ENCODE data around the gene TBC1D25. TPM values are rescaled to one million over a fixed set of nuclear protein-coding genes. Genes with fewer than 3 reads are reported as not detected.
A peak's percentile ranks its signal among the peaks of the same experiment; 100 is the strongest.

The TBC1D25 gene, protein sequence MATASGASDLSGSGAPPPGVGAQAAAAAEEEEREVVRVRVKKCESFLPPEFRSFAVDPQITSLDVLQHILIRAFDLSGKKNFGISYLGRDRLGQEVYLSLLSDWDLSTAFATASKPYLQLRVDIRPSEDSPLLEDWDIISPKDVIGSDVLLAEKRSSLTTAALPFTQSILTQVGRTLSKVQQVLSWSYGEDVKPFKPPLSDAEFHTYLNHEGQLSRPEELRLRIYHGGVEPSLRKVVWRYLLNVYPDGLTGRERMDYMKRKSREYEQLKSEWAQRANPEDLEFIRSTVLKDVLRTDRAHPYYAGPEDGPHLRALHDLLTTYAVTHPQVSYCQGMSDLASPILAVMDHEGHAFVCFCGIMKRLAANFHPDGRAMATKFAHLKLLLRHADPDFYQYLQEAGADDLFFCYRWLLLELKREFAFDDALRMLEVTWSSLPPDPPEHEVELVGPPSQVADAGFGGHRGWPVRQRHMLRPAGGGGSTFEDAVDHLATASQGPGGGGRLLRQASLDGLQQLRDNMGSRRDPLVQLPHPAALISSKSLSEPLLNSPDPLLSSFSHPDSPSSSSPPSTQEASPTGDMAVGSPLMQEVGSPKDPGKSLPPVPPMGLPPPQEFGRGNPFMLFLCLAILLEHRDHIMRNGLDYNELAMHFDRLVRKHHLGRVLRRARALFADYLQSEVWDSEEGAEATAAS
- 10 to 100 TPM in 2 of 8 experiments, 1 to 10 TPM in 6; 4.7 to 11.1 (median 8.3) TPM for total RNA-seq

DNA sequence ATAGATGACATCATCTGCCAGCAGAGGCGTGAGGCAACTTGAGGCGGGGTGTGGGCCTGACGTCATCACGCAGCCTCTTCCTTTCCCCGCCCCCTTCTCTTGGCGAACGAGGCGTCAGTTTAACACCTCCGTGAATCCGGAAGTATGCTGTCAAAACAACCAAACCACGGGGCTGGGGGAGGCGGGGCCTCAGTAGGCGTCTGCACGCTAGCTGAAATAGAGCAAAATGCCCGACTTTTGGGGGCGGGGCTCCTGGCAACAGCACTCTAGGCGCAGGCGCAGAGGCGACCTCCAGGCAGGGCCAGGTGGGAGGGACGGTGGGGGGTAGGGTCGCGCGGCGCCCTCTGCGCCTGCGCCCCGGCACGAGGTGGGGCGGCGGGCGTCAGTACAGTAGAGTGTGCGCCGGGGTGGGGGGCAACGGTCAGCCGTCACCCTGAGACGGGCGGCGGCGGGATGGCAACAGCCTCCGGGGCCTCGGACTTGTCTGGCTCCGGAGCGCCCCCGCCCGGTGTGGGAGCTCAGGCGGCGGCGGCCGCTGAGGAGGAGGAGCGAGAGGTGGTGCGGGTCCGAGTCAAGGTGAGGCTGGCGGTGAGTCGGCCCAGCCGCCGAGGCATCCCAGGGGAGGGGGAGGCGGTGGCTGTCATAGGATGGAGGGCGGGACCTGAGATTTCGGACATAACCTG lies at the start of gene TBC1D25:
Gene TBC1D25 (plus strand): TSS at position 370 of the 683 bp plus-strand sequence. CDS start 84 bp downstream, at position 454.
- 0 to 40% methylated on average over 1 to 2 of the region's 59 CpGs; no CpG with 5 or more reads in 8 of the 10 experiments for WGBS, 10 experiments
- H3K27ac ChIP-seq: peak within 1 kb of the TSS; percentile 86 to 88
- in situ Hi-C loops (cut with MboI; ENCODE audit: low pct_unique_long_range_greater_than_20kb in 2 of 9, low sequenced_read_pairs in 9 of 9, unreplicated experiment in 9 of 9): no loop called here
- H3K4me3 ChIP-seq: peak within 1 kb of the TSS; percentile 49 to 54 (median 52)
- ATAC-seq (replicated peaks in 6 of 8): peak; percentile 85 to 93 (median 90)
- H3K4me1 ChIP-seq (replicated peaks in 1 of 2): peaks cover 3 to 8% of the 10 kb centered on the region in 2 donors

DNA sequence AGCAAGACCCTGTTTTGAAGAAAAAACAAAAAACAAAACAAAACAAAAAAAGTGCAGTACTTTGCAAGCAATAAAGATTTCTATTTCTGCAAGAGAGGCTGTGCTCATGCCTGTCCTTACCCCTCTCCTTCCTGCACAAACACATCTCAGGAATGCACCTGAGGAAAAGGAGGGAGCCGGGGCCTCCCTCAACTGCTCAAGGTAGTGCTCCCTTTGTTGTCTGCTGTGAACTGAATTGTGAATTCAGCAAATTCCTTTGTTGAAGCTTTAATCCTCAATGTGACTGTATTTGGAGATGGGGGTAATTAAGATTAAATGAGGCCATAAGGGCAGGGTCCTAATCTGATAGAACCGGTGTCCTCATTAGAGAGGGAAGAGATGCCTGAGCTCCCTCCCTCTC lies 49.6 kb upstream of the TBC1D25 start:
- WGBS, 10 experiments: 69% methylated on average over 2 of the region's 2 CpGs; no CpG with 5 or more reads in 9 of the 10 experiments
- in situ Hi-C loops (cut with MboI; ENCODE audit: low pct_unique_long_range_greater_than_20kb in 2 of 9, low sequenced_read_pairs in 9 of 9, unreplicated experiment in 9 of 9): loop anchor here in 1 of 9 experiments (25.0 kb wide), 1 partner anchor 403 kb away; no protein-coding TSS in a partner anchor
- no peak overlapping the region for H3K27ac ChIP-seq
- no peak for ATAC-seq (replicated peaks in 6 of 8)
- H3K4me1 ChIP-seq (replicated peaks in 1 of 2): no peaks in the 10 kb centered on the region
- H3K4me3 ChIP-seq: no peak overlapping the region

DNA sequence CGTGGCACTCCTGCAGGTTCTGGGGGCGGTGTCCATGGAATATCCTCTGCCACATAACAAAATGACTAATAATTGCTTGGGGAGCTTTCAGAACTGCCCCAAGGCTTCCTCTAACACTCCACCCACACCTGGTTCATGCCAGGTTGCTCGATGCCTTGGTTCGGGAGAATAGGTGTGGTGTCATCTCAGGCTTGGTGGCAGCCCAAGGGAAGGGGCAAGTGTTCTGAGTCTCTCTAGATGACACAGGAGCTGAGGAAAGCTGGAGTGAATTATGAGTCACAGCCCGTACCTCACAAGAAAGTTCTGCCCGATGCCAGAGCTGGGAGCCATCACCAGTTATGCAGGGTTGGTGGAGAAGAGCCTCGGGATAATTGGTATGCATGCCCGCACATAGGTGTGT lies 48.9 kb upstream of the TBC1D25 start:
- in situ Hi-C loops (cut with MboI; ENCODE audit: low pct_unique_long_range_greater_than_20kb in 2 of 9, low sequenced_read_pairs in 9 of 9, unreplicated experiment in 9 of 9): loop anchor here in 1 of 9 experiments (25.0 kb wide), 1 partner anchor 403 kb away; no protein-coding TSS in a partner anchor
- 33 to 70% (median 53%) methylated on average over 1 to 3 of the region's 8 CpGs; no CpG with 5 or more reads in 7 of the 10 experiments for WGBS, 10 experiments
- Histone ChIP-seq H3K4me3 (no peak overlapping the region), H3K4me1 (replicated peaks in 1 of 2) (no peaks in the 10 kb centered on the region), H3K27ac (no peak overlapping the region)
- no peak for ATAC-seq (replicated peaks in 6 of 8)

DNA sequence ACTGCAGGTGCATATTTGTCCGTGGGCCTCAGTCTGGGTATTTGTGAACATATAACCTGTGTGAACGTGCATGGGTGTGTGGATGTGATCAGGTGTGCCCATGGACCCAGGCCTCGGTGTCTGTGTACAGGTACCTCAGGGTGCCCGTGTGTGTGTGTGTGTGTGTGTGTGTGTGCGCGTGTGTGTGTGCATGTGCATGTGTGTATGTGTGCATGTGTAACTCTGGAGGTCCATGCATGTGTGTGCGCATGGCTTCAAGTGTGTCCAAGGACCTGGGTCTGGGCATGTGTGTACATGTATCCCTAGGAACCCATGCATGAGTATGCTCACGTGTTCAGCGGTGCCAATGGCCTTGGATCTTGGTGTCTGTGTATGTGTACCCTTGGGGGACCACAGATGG lies 47.7 kb upstream of the TBC1D25 start:
- no peak for ATAC-seq (replicated peaks in 6 of 8)
- Histone ChIP-seq H3K27ac (no peak overlapping the region), H3K4me3 (no peak overlapping the region), H3K4me1 (replicated peaks in 1 of 2) (no peaks in the 10 kb centered on the region)
- in situ Hi-C loops (cut with MboI; ENCODE audit: low pct_unique_long_range_greater_than_20kb in 2 of 9, low sequenced_read_pairs in 9 of 9, unreplicated experiment in 9 of 9): loop anchor here in 1 of 9 experiments (25.0 kb wide), 1 partner anchor 405 kb away; no protein-coding TSS in a partner anchor
- WGBS, 10 experiments: 63% methylated on average over 4 of the region's 9 CpGs; no CpG with 5 or more reads in 9 of the 10 experiments

DNA sequence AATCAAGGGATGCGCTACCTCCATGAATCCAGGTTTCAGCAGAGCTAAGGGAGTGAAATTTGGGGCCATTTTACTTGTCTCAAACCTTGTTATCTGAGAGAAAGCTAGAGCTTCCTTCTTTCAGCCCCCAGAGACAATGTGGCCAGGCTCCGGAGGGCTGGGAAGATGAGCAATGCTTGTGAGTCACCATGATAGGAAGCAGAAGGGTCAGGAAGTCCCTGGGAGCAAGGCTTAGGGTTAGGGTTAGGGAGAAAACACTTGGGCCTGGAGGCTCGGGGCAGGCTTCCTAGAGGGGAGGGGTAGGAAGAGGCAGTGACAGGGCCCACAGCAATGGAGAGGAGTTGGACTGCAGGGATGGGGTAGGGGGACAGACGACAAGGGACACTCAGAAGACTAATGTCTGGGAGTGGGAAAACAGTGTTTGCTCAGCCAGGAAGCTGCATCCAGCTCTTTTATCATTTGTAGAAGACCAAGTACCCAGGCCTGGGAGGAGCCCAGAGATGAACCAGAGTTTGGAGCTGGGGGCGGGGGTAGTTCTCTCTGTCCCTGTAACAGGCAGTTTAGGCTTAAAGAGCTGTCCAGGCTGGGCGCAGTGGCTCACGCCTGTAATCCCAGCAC lies 47.1 kb upstream of the TBC1D25 start:
- no peak for ATAC-seq (replicated peaks in 6 of 8)
- no peak overlapping the region for H3K27ac ChIP-seq
- WGBS, 10 experiments: 49 to 67% methylated on average over 1 to 5 of the region's 7 CpGs; no CpG with 5 or more reads in 8 of the 10 experiments
- no peaks in the 10 kb centered on the region for H3K4me1 ChIP-seq (replicated peaks in 1 of 2)
- no peak overlapping the region for H3K4me3 ChIP-seq
- in situ Hi-C loops (cut with MboI; ENCODE audit: low pct_unique_long_range_greater_than_20kb in 2 of 9, low sequenced_read_pairs in 9 of 9, unreplicated experiment in 9 of 9): loop anchor here in 1 of 9 experiments (25.0 kb wide), 1 partner anchor 405 kb away; no protein-coding TSS in a partner anchor

DNA sequence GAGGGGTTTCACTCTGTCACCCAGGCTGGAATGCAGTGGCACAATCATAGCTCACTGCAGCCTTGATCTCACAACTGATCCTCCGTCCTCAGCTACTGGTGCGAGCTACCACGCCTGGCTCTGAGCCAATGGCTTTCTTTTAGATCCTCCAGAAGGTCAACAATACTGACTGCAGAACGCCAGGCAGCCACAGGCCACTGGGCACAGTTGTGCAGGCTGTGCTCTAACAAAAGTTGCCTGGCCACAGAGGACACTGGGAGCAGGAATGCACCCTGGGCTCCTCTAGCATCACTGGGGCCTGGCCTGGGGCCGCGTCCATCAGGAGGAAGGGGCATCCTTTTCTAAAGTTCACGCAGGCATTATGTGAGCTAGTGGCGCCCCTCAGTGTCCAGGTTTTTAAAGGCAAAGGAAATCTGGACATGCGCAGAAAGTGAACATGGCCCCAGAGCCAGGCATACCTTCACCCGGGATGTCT lies 45.6 kb upstream of the TBC1D25 start:
- no peak overlapping the region for H3K27ac ChIP-seq
- H3K4me3 ChIP-seq: no peak overlapping the region
- in situ Hi-C loops (cut with MboI; ENCODE audit: low pct_unique_long_range_greater_than_20kb in 2 of 9, low sequenced_read_pairs in 9 of 9, unreplicated experiment in 9 of 9): loop anchor here in 1 of 9 experiments (25.0 kb wide), 1 partner anchor 407 kb away; no protein-coding TSS in a partner anchor
- ATAC-seq (replicated peaks in 6 of 8): peak; percentile 54 to 97 (median 74)
- peaks cover 0 to 2% of the 10 kb centered on the region in 2 donors for H3K4me1 ChIP-seq (replicated peaks in 1 of 2)
- WGBS, 10 experiments: 20 to 100% (median 88%) methylated on average over 1 to 3 of the region's 10 CpGs; no CpG with 5 or more reads in 7 of the 10 experiments

DNA sequence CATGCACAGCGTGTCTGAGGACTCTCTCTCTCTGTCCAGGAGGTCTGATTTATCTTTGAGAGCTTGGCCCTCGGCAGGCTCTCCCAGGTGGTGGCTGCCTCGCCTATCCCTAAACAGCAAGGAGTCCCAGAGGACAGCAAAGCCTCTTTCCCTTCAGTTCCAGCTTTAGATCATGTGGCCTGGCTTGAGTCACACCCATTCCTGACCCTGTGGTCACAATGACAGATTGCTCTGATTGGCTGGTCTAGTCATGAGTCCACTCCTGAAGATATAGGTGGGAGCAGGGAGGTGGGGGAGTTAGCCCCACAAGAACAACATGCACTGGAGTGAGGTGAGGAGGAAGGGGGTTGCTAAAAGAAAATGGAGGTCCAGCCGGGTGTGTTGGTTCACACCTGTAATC lies 42.9 kb upstream of the TBC1D25 start:
- peak in 2 of 8 experiments; percentile 29 to 30 for ATAC-seq (replicated peaks in 6 of 8)
- Histone ChIP-seq H3K4me1 (replicated peaks in 1 of 2) (peaks cover 0 to 2% of the 10 kb centered on the region in 2 donors), H3K27ac (no peak overlapping the region), H3K4me3 (no peak overlapping the region)
- WGBS, 10 experiments: 50% methylated on average over 2 of the region's 4 CpGs; no CpG with 5 or more reads in 9 of the 10 experiments
- in situ Hi-C loops (cut with MboI; ENCODE audit: low pct_unique_long_range_greater_than_20kb in 2 of 9, low sequenced_read_pairs in 9 of 9, unreplicated experiment in 9 of 9): loop anchor here in 1 of 9 experiments (25.0 kb wide), 1 partner anchor 409 kb away; no protein-coding TSS in a partner anchor

DNA sequence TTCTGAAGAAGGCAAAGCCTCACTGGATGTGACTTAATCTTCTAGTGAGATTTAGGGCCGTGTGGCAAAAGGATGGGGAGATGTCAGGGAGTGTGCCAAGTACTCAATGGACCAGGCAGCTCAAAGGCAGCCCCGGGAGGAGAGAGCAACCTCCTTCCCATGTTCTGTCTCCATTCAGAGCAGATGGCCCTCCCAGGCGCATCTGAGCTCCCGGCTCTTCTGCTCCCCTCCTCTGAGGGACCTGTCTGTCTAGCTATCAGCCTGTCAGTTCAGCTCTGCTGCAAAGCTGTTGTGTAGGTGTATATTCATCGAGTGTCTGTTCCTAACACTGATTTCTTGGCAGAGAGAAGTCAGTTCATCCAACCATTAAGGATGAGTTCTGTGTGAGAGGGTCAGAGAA lies 41.6 kb upstream of the TBC1D25 start:
- ATAC-seq (replicated peaks in 6 of 8): peak in 3 of 8 experiments; percentile 3 to 17 (median 7)
- Histone ChIP-seq H3K4me3 (no peak overlapping the region), H3K27ac (no peak overlapping the region), H3K4me1 (replicated peaks in 1 of 2) (peaks cover 0 to 2% of the 10 kb centered on the region in 2 donors)
- in situ Hi-C loops (cut with MboI; ENCODE audit: low pct_unique_long_range_greater_than_20kb in 2 of 9, low sequenced_read_pairs in 9 of 9, unreplicated experiment in 9 of 9): loop anchor here in 1 of 9 experiments (25.0 kb wide), 1 partner anchor 411 kb away; no protein-coding TSS in a partner anchor
- WGBS, 10 experiments: 14 to 33% methylated on average over 1 to 3 of the region's 5 CpGs; no CpG with 5 or more reads in 8 of the 10 experiments

DNA sequence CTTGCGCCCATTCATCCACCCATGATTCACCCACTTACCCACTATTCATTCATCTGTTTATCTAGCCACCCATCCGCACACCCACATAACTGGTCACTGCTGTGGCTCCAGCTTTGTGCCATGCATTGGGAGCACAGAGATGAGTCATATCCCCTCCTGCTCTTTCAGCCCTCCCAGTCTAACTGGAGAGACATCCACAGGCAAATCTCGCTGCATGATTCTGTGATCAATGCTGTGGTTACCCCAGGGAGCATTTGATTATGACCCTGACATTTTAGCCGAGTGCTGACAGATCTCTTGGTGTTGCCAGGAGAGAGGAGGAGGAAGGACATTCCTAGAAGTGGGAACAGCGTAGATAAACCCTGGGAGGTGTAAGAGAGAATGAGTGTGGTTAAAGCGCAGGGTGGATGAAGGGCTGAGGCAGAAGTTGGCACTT lies 41.1 kb upstream of the TBC1D25 start:
- peak in 7 of 8 experiments; percentile 48 to 82 (median 79) for ATAC-seq (replicated peaks in 6 of 8)
- Histone ChIP-seq H3K4me3 (no peak overlapping the region), H3K4me1 (replicated peaks in 1 of 2) (peaks cover 0 to 2% of the 10 kb centered on the region in 2 donors), H3K27ac (no peak overlapping the region)
- in situ Hi-C loops (cut with MboI; ENCODE audit: low pct_unique_long_range_greater_than_20kb in 2 of 9, low sequenced_read_pairs in 9 of 9, unreplicated experiment in 9 of 9): loop anchor here in 1 of 9 experiments (25.0 kb wide), 1 partner anchor 411 kb away; no protein-coding TSS in a partner anchor
- 28% methylated on average over 4 of the region's 6 CpGs; no CpG with 5 or more reads in 9 of the 10 experiments for WGBS, 10 experiments

DNA sequence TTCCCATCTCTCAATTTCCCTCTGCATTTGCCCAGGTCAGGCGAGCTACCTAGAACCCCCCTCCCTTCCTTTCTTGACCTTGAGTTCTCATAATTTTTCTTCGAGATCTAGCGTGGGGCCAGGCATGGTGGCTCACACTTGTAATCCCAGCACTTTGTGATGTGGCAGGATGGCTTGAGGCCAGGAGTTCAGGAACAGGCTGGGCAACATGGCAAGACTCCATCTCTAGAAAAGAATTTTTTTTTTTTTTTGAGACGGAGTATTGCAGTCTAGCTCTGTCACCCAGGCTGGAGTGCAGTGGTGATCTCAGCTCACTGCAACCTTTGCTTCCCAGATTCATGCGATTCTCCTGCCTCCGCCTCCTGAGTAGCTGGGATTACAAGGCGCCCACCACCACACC lies 35.3 kb upstream of the TBC1D25 start:
- Histone ChIP-seq H3K4me3 (no peak overlapping the region), H3K27ac (no peak overlapping the region), H3K4me1 (replicated peaks in 1 of 2) (no peaks in the 10 kb centered on the region)
- 60 to 100% (median 100%) methylated on average over 1 to 2 of the region's 7 CpGs; no CpG with 5 or more reads in 7 of the 10 experiments for WGBS, 10 experiments
- in situ Hi-C loops (cut with MboI; ENCODE audit: low pct_unique_long_range_greater_than_20kb in 2 of 9, low sequenced_read_pairs in 9 of 9, unreplicated experiment in 9 of 9): no loop called here
- ATAC-seq (replicated peaks in 6 of 8): no peak

DNA sequence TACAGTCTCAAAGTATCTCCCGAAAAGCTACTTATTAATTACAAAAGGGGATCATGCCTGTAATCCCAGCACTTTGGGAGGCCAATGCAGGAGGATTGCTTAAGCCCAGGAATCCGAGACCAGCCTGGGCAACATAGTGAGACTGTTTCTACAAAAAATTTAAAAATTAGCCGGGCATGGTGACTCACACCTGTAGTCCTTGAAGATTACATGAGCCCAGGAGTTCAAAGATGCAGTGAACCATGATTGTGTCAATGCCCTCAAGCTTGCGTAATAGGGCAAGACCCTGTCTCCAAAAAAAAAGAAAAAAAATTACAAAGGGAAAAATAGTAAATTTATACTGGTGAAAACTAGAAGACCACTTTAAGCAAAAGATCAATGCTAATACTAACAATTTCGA lies 34.0 kb upstream of the TBC1D25 start:
- no peak for ATAC-seq (replicated peaks in 6 of 8)

DNA sequence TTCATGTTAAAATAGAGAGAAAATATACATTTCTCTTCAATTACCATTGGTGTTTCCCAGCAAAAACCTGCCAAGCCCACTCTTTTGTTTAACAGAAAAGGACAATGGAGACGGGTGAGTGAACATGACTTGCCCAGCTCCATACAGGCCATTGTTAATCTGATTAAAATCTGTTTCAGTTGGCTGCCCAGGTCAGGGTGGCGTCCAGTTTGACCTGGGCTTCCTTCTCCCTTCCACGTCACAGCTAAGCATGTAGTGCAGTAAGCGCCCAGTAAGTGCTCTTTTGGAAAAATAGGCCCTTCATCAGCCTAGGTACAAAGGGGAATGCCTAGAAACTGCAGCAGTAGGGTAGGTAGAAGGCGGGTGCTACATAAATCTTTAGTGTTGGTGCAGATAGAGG lies 32.3 kb upstream of the TBC1D25 start:
- in situ Hi-C loops (cut with MboI; ENCODE audit: low pct_unique_long_range_greater_than_20kb in 2 of 9, low sequenced_read_pairs in 9 of 9, unreplicated experiment in 9 of 9): no loop called here
- WGBS, 10 experiments: 0 to 100% (median 36%) methylated on average over 1 to 5 of the region's 5 CpGs; no CpG with 5 or more reads in 5 of the 10 experiments
- no peak overlapping the region for H3K4me3 ChIP-seq

More for the DNA sequence above, 34.0 kb upstream of the TBC1D25 start:
- Histone ChIP-seq H3K27ac (no peak overlapping the region), H3K4me3 (no peak overlapping the region), H3K4me1 (replicated peaks in 1 of 2) (no peaks in the 10 kb centered on the region)
- 71 to 100% (median 83%) methylated on average over 1 to 5 of the region's 5 CpGs; no CpG with 5 or more reads in 3 of the 10 experiments for WGBS, 10 experiments
- in situ Hi-C loops (cut with MboI; ENCODE audit: low pct_unique_long_range_greater_than_20kb in 2 of 9, low sequenced_read_pairs in 9 of 9, unreplicated experiment in 9 of 9): no loop called here

More for the DNA sequence above, 32.3 kb upstream of the TBC1D25 start:
- H3K4me1 ChIP-seq (replicated peaks in 1 of 2): no peaks in the 10 kb centered on the region
- no peak for ATAC-seq (replicated peaks in 6 of 8)
- H3K27ac ChIP-seq: no peak overlapping the region
